AG08396 (cell line): ENCODE measurements around the gene TRIM59.

Experiments
- DNase-seq: peaks from one replicate; pipeline ENCODE4 v3.0.0; 2012; ENCODE audit warnings: low spot score, mixed read lengths

Gene TRIM59

GRCh38 chr3:160449636-160450598, at the start of gene TRIM59:
Gene TRIM59 (minus strand): TSS chr3:160449786. CDS start chr3:160439183, 10,603 bp downstream.
- DNase-seq = peak; percentile 98

GRCh38 chr3:160498202-160498601, 48.6 kb upstream of the TRIM59 start:
- no peak for DNase-seq

GRCh38 chr3:160490166-160490565, 40.6 kb upstream of the TRIM59 start:
- no peak for DNase-seq

- no peak for DNase-seq
These were observed 36.9 kb upstream of the TRIM59 start for GRCh38 chr3:160486459-160486869.

- no peak for DNase-seq
These were observed 33.2 kb upstream of the TRIM59 start for GRCh38 chr3:160482796-160483195.

GRCh38 chr3:160481856-160482255, 32.3 kb upstream of the TRIM59 start:
- no peak for DNase-seq

- no peak for DNase-seq
These were observed 31.3 kb upstream of the TRIM59 start for GRCh38 chr3:160480931-160481330.

- no peak for DNase-seq
These were observed 29.8 kb upstream of the TRIM59 start for GRCh38 chr3:160479376-160479775.

GRCh38 chr3:160478338-160478737, 28.8 kb upstream of the TRIM59 start:
- no peak for DNase-seq

- no peak for DNase-seq
These were observed 28.2 kb upstream of the TRIM59 start for GRCh38 chr3:160477750-160478149.

GRCh38 chr3:160475884-160476283, 26.3 kb upstream of the TRIM59 start:
- no peak for DNase-seq

GRCh38 chr3:160475153-160475552, 25.6 kb upstream of the TRIM59 start:
- DNase-seq = no peak

- no peak for DNase-seq
These were observed 24.8 kb upstream of the TRIM59 start for GRCh38 chr3:160474416-160474838.

GRCh38 chr3:160473978-160474377, 24.4 kb upstream of the TRIM59 start:
- peak; percentile 70 for DNase-seq

- peak; percentile 44 for DNase-seq
These were observed 23.6 kb upstream of the TRIM59 start for GRCh38 chr3:160473221-160473620.

- DNase-seq = no peak
These were observed 22.8 kb upstream of the TRIM59 start for GRCh38 chr3:160472344-160472743.

GRCh38 chr3:160471892-160472291, 22.3 kb upstream of the TRIM59 start:
- DNase-seq = no peak

- DNase-seq = no peak
These were observed 20.6 kb upstream of the TRIM59 start for GRCh38 chr3:160470181-160470580.

- no peak for DNase-seq
These were observed 15.4 kb upstream of the TRIM59 start for GRCh38 chr3:160464971-160465370.

GRCh38 chr3:160464321-160464720, 14.7 kb upstream of the TRIM59 start:
- DNase-seq = no peak

- no peak for DNase-seq
These were observed 10.4 kb upstream of the TRIM59 start for GRCh38 chr3:160460033-160460432.

GRCh38 chr3:160459450-160459970, 9.9 kb upstream of the TRIM59 start:
- DNase-seq = no peak

- DNase-seq = no peak
These were observed 8.6 kb upstream of the TRIM59 start for GRCh38 chr3:160458151-160458550.
